Activated effector memory CD4-positive, alpha-beta T cell treated with Interleukin-2 at 50 U/mL for 16 hours (primary cell): Measurements from ENCODE around the gene TMEM86A.

Source experiments
- DNase-seq: peaks from one replicate; pipeline ENCODE4 v3.0.0-alpha.2; 2020

Gene TMEM86A

GRCh38 chr11:18700872-18701271 is 2.3 kb downstream of the TMEM86A start:
- no peak for DNase-seq

GRCh38 chr11:18701614-18702216 is 3.1 kb downstream of the TMEM86A start:
- no peak for DNase-seq

GRCh38 chr11:18703001-18703763 is 4.6 kb downstream of the TMEM86A start:
- DNase-seq = no peak

- DNase-seq = no peak
Measured at GRCh38 chr11:18704045-18704645, 5.6 kb downstream of the TMEM86A start.

GRCh38 chr11:18704698-18705097 is 6.1 kb downstream of the TMEM86A start:
- DNase-seq = no peak

DNA sequence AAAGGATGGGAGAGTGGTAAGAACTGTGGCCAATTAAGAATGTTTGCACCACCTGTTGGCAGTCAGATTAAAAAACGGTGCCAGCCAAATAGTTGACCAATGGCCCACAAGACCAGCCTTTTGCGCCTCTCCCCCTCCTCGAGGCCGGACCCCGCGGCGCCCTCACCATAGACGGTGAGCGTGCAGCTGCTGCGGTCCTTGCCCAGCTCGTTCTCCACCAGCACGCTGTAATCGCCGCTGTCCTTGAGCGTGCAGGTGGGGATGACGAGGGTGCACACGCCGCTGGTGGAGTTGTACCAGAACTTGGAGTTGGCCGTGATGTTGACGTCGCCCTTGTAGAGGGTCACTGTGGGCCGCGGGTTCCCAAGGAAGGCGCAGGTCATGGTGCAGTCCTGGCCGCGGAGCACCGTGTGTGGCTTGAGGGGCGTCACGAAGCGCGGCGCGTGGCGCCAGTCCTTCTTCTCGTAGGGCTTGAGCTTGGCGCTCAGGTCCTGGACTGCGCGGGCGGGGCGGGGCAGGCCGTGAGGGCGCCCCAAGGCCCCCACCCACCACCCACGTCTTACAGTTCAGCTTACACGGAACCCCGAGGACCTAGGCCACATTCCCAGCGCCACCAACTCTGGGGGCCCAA is 7.2 kb downstream of the TMEM86A start:
- DNase-seq = no peak

GRCh38 chr11:18706330-18707243 is 8.0 kb downstream of the TMEM86A start:
- DNase-seq = peak; percentile 43

GRCh38 chr11:18707811-18708340 is 9.3 kb downstream of the TMEM86A start:
- no peak for DNase-seq

GRCh38 chr11:18709414-18709813 is 10.8 kb downstream of the TMEM86A start:
- no peak for DNase-seq

- no peak for DNase-seq
Measured at GRCh38 chr11:18710545-18710944, 12.0 kb downstream of the TMEM86A start.

- DNase-seq = no peak
Measured at GRCh38 chr11:18713646-18714442, 15.3 kb downstream of the TMEM86A start.

- no peak for DNase-seq
Measured at GRCh38 chr11:18714443-18714780, 15.8 kb downstream of the TMEM86A start.

GRCh38 chr11:18715476-18715875 is 16.9 kb downstream of the TMEM86A start:
- DNase-seq = no peak

- DNase-seq = no peak
Measured at GRCh38 chr11:18720091-18720807, 21.7 kb downstream of the TMEM86A start.

DNA sequence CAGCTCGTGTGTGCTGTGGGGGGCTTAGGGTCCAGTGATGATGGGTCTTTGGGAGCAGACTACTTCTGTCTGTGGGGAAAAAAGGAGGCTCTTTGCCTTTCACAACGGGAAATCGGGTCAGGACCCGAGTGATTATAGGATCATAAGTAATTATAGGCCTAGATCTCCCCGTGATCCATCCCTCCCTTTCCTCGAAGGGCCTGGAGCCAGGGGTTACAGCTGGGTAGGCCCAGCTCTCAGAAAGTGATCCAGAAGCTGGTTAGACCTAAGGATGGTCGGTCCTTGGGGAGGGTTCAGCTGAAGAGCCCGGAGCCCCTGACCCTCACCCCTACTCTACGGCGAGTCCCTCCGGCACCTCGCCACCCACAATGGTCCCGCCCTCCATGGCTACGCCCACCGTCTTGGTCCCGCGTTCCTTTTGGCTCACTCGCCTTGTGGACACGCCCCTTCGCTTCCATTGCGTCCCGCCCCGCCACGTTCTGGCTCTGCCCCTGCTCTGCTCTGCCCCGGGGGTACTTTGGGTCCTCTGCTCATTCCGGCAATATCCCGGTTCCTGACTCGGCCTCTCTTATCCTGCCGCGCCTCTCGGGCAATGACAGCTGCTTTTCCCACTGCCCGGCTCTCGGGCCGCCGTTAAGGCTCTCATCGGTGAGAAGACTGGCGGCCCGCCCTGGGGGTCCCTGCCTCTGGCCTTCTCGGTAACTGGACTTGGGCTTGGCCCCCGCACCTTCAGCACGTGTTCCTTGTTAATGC is 22.4 kb downstream of the TMEM86A start:
- DNase-seq = peak; percentile 77

DNA sequence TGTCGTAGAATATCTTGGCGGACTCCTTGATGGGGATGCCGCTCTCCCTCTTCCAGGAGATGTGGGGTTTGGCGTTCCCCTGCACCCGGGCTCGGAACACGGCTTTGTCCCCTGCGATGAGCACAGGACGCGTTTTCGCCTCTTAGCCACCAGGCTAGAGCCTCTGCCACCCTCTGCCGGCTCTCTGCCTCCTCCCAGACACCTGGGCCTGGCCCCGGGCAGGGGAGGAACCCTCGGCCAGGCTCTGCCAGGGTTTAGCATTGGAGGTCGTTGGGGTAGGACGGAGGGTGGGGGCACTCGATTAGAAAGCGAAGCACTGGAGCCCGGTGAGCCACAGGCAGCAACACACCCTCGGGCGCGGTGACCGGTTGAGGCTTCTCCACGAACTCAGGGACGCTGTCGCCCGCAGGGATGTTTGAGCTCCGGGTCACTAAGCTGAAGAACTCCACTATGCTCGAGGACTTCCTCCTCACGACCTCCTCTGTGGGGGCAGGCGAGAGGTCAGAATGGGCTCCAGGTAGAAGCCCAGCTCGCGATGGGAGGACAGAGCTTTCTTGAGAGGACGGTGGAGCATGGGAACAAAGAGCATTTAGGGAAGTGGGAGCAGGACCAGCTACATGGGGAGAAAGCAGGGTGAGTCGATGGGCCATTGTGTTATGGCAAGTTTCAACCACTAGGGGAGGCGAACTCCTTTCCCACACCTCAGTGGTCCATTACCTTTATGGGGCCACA is 23.1 kb downstream of the TMEM86A start:
- peak; percentile 33 for DNase-seq

DNA sequence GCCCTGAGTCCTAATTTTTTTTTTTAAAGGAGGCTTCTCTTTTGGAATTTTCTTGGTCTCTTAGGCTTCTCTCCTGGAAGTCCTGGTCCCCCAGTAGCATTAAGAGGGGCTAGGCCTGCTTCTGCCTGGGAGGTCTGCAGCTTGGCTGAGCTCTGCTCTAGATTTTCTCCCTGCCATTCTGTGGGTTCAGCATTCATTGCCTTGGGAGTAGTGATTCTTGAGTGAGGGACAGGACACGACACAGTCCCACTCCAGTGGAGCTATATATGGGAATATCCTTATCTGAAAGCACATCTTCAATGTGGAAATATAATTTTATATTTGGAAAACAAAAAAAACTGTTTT is 23.7 kb downstream of the TMEM86A start:
- no peak for DNase-seq

DNA sequence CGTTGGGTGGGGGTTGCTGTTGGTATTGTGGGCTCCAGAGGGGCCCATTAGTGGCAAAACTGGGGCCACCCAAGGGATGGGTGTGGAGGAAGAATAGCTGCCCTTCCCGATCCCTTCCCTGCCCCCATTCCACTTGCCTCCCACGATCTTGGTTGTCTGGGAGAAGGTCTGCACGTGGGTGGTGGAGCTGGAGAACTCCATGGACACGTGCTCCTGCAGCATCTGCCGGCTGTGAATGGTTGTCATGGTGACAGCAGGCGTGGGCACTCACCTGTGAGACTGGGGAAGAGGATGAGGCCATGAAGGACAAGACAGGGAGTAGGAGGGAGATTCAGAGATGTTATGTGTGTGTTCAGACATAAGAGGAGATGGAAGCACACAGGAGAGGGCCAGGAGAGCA is 25.4 kb downstream of the TMEM86A start:
- DNase-seq = no peak

DNA sequence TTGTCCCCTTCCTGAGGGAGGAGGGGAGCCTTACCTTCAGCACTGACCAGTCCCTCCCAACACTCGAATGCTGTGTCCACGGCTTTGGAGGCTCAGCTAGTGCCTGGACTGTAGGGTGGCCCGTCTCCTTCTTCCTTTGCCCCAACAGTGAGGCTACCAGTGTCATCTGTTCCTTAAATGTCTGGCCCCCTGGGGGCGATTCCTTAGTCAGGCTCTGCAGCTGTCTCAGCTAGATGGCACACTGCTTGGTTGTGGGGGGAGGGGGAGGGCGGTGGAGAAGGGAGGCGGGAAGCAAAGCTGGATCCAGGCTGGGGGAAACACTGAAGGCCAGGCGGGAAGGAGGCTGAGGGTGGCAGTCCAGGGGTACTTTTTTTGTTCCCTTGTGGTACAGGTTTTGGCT is 27.5 kb downstream of the TMEM86A start, which contains the start of gene IGSF22:
IGSF22 (minus strand) TSS at position 149 of the 400 bp plus-strand sequence. CDS start 1,952 bp downstream, outside the sequence.
- no peak for DNase-seq
